H1 (cell line): ENCODE measurements around the gene RPL38. TPM values are rescaled to one million over a fixed set of nuclear protein-coding genes. Genes with fewer than 3 reads are reported as not detected.

ENCODE experiments used
- CTCF ChIA-PET: fragments of 300-600 bp; sonication (Branson Sonifier 250); formaldehyde crosslinking; loops from one replicate; lab custom pipeline; 2021; ENCODE audit not compliant: partially characterized antibody; lab: Charles Lee
- POLR2A ChIA-PET: fragments of 300-600 bp; sonication (Branson Sonifier 250); formaldehyde crosslinking; loops from one replicate; lab custom pipeline; 2021; ENCODE audit warnings: inconsistent platforms; ENCODE audit not compliant: partially characterized antibody; lab: Charles Lee
- DNase-seq, 2 experiments: peaks; one replicate each; pipeline versions ENCODE4 v3.0.0 to v3.0.0-alpha.2; 2010 to 2022; ENCODE audit warnings: low spot score in 2 of 2, low read depth in 1 of 2, mixed read lengths in 1 of 2
- FAIRE-seq: peaks from 2 replicates; lab custom pipeline; 2011; peaks lifted over from hg19 to GRCh38; lab: Jason Lieb, UNC
- H2AFZ ChIP-seq: 2 replicates; pipeline ENCODE4 v1.8.1; 2012; ENCODE audit warnings: low read length, inconsistent platforms
- H2AK5ac ChIP-seq: 2 replicates; pipeline ENCODE4 v1.6.1; 2013; ENCODE audit warnings: low read depth, low read length
- H2BK120ac ChIP-seq: replicated peaks from 2 replicates; pipeline ENCODE3; 2013; ENCODE audit warnings: low read depth, low read length, inconsistent platforms
- H2BK12ac ChIP-seq: 2 replicates; pipeline ENCODE4 v1.6.1; 2013; ENCODE audit warnings: low read depth, low read length
- H2BK15ac ChIP-seq: 2 replicates; pipeline ENCODE4 v1.6.1; 2013; ENCODE audit warnings: low read length
- H2BK20ac ChIP-seq: 2 replicates; pipeline ENCODE4 v1.6.1; 2013; ENCODE audit warnings: low read length
- H2BK5ac ChIP-seq: 2 replicates; pipeline ENCODE4 v1.6.1; 2013; ENCODE audit warnings: low read depth, low read length
- H3K14ac ChIP-seq: 2 replicates; pipeline ENCODE4 v1.6.1; 2013; ENCODE audit warnings: inconsistent platforms; ENCODE audit not compliant: insufficient read length
- H3K18ac ChIP-seq: 2 replicates; pipeline ENCODE4 v1.6.1; 2013; ENCODE audit warnings: low read length; ENCODE audit errors: extremely low read depth
- H3K23ac ChIP-seq: 2 replicates; pipeline ENCODE4 v1.6.1; 2013; ENCODE audit warnings: inconsistent platforms; ENCODE audit not compliant: insufficient read length
- H3K23me2 ChIP-seq: 2 replicates; pipeline ENCODE4 v1.6.1; 2013; ENCODE audit warnings: low read depth, low read length
- H3K27ac ChIP-seq: 2 replicates; pipeline ENCODE4 v1.6.1; 2011; ENCODE audit warnings: low read depth, low read length, inconsistent platforms
- H3K27me3 ChIP-seq, 4 experiments: replicated peaks in 1 of 4; 1 replicate in 1 of 4; 2 replicates in 3 of 4; pipeline versions ENCODE4 v1.6.1 to v1.8.1; 2011 to 2013; ENCODE audit warnings: low read length in 3 of 4, mild to moderate bottlenecking in 3 of 4, inconsistent platforms in 2 of 4, mixed read lengths in 2 of 4, moderate library complexity in 1 of 4; ENCODE audit not compliant: control insufficient read depth in 3 of 4, insufficient read depth in 3 of 4; ENCODE audit errors: extremely low read depth in 1 of 4
- H3K36me3 ChIP-seq, 4 experiments: 2 replicates each; pipeline versions ENCODE4 v1.6.1 to v1.8.1; 2011 to 2013; ENCODE audit warnings: mild to moderate bottlenecking in 4 of 4, low read length in 3 of 4, moderate library complexity in 2 of 4, control low read depth in 1 of 4, inconsistent platforms in 1 of 4; ENCODE audit not compliant: insufficient read depth in 4 of 4, control insufficient read depth in 2 of 4
- H3K4ac ChIP-seq: replicated peaks from 2 replicates; pipeline ENCODE3; 2013; ENCODE audit warnings: low read length, low read depth, mixed read lengths, inconsistent platforms; ENCODE audit not compliant: insufficient read length
- H3K4me1 ChIP-seq, 4 experiments: replicated peaks in 1 of 4; 1 replicate in 1 of 4; 2 replicates in 3 of 4; pipeline versions ENCODE4 v1.6.1 to v1.8.1; 2011 to 2013; ENCODE audit warnings: low read length in 3 of 4, inconsistent platforms in 2 of 4, mixed read lengths in 1 of 4; ENCODE audit not compliant: insufficient read depth in 4 of 4, control insufficient read depth in 3 of 4
- H3K4me2 ChIP-seq, 2 experiments: 2 replicates each; pipeline versions ENCODE4 v1.6.1 to v1.8.1; 2011 to 2013; ENCODE audit warnings: low read depth in 2 of 2, low read length in 2 of 2, control low read depth in 1 of 2, inconsistent platforms in 1 of 2, mild to moderate bottlenecking in 1 of 2; ENCODE audit not compliant: insufficient read depth in 1 of 2
- H3K4me3 ChIP-seq, 4 experiments: fragments of 200-600, 300-600 bp in 1 of 4; sonication (generic), shearing (Covaris generic), sonication (Bioruptor Twin) in 1 of 4; 2 replicates each; pipeline versions ENCODE4 v1.5.1 to v1.8.1; 2011 to 2016; ENCODE audit warnings: low read length in 4 of 4, low read depth in 3 of 4, control low read depth in 2 of 4, inconsistent platforms in 2 of 4, mild to moderate bottlenecking in 2 of 4, mixed read lengths in 1 of 4, moderate library complexity in 1 of 4; ENCODE audit not compliant: insufficient read depth in 2 of 4; ENCODE audit errors: extremely low read depth in 1 of 4
- H3K56ac ChIP-seq: replicated peaks from 2 replicates; pipeline ENCODE3; 2013; ENCODE audit warnings: low read depth, mild to moderate bottlenecking, mixed read lengths, low read length, inconsistent platforms; ENCODE audit not compliant: insufficient read length
- H3K79me1 ChIP-seq: 2 replicates; pipeline ENCODE4 v1.6.1; 2013; ENCODE audit warnings: low read depth, low read length, control low read depth
- H3K79me2 ChIP-seq, 2 experiments: 2 replicates each; pipeline versions ENCODE4 v1.6.1 to v1.8.1; 2012 to 2013; ENCODE audit warnings: low read length in 2 of 2, mild to moderate bottlenecking in 2 of 2, inconsistent platforms in 1 of 2; ENCODE audit not compliant: insufficient read depth in 2 of 2, control insufficient read depth in 1 of 2
- H3K9ac ChIP-seq, 4 experiments: replicated peaks in 1 of 4; 1 replicate in 1 of 4; 2 replicates in 3 of 4; pipeline versions ENCODE4 v1.6.1 to v1.8.1; 2011 to 2013; ENCODE audit warnings: low read depth in 3 of 4, low read length in 3 of 4, control low read depth in 2 of 4, mild to moderate bottlenecking in 2 of 4, moderate library complexity in 2 of 4, inconsistent platforms in 1 of 4; ENCODE audit errors: extremely low read depth in 1 of 4
- H3K9me3 ChIP-seq, 2 experiments: 2 replicates each; pipeline versions ENCODE4 v1.6.1 to v1.8.1; 2012 to 2013; ENCODE audit warnings: mild to moderate bottlenecking in 2 of 2, moderate library complexity in 2 of 2, control low read depth in 1 of 2, inconsistent platforms in 1 of 2, low read depth in 1 of 2, low read length in 1 of 2, mixed read lengths in 1 of 2; ENCODE audit not compliant: insufficient read depth in 2 of 2
- H4K20me1 ChIP-seq, 2 experiments: replicated peaks in 1 of 2; 2 replicates each; pipeline versions ENCODE3 to v1.8.1; 2011 to 2013; ENCODE audit warnings: inconsistent platforms in 2 of 2, low read length in 2 of 2, mild to moderate bottlenecking in 1 of 2; ENCODE audit not compliant: insufficient read depth in 2 of 2, control insufficient read depth in 1 of 2
- H4K5ac ChIP-seq: 2 replicates; pipeline ENCODE4 v1.6.1; 2013; ENCODE audit warnings: low read length, low read depth, mixed read lengths, inconsistent platforms; ENCODE audit not compliant: insufficient read length
- H4K8ac ChIP-seq: 2 replicates; pipeline ENCODE4 v1.8.0; 2013; ENCODE audit warnings: mild to moderate bottlenecking, moderate library complexity, low read length, inconsistent platforms; ENCODE audit not compliant: insufficient read depth; ENCODE audit errors: extremely low read depth
- H4K91ac ChIP-seq: replicated peaks from 2 replicates; pipeline ENCODE3; 2013; ENCODE audit warnings: low read length, mixed read lengths, inconsistent platforms; ENCODE audit not compliant: insufficient read length
- CBX5 ChIP-seq: fragments of 300-800, 300-1000 bp; sonication (generic); IDR thresholded peaks from 2 replicates; pipeline ENCODE4 v1.7.1; 2016; ENCODE audit warnings: antibody characterized with exemption, low read length, low read depth
- CBX8 ChIP-seq: fragments of 300-800, 300-1000 bp; sonication (generic); IDR thresholded peaks from 2 replicates; pipeline ENCODE4 v1.7.1; 2016; ENCODE audit warnings: low read depth, low read length, borderline replicate concordance
- EP300 ChIP-seq, 2 experiments: IDR thresholded peaks; 1 replicate in 1 of 2; 2 replicates in 1 of 2; pipeline ENCODE4 v1.6.1; 2011 to 2012; ENCODE audit warnings: low read depth in 2 of 2, low read length in 2 of 2, mild to moderate bottlenecking in 2 of 2, borderline replicate concordance in 1 of 2, inconsistent platforms in 1 of 2, moderate library complexity in 1 of 2
- FOSL1 ChIP-seq: IDR thresholded peaks from 2 replicates; pipeline ENCODE4 v1.6.1; 2011; ENCODE audit warnings: mild to moderate bottlenecking, low read depth, low read length, moderate library complexity; ENCODE audit not compliant: insufficient read depth
- KDM1A ChIP-seq: fragments of 200-600, 300-600 bp; sonication (generic); IDR thresholded peaks from 2 replicates; pipeline ENCODE4 v1.7.1; 2016; ENCODE audit warnings: mild to moderate bottlenecking, low read length, borderline replicate concordance
- KDM4A ChIP-seq: IDR thresholded peaks from one replicate; pipeline ENCODE4 v1.7.1; 2012; ENCODE audit warnings: low read depth, mild to moderate bottlenecking, moderate library complexity, low read length, inconsistent platforms; ENCODE audit not compliant: severe bottlenecking
- NANOG ChIP-seq: IDR thresholded peaks from 2 replicates; pipeline ENCODE4 v1.6.1; 2011; ENCODE audit warnings: low read length, low read depth, mild to moderate bottlenecking, inconsistent platforms; ENCODE audit not compliant: insufficient read depth, poor library complexity, severe bottlenecking
- RXRA ChIP-seq: IDR thresholded peaks from 2 replicates; pipeline ENCODE4 v1.6.1; 2011; ENCODE audit warnings: low read depth, mild to moderate bottlenecking, low read length, moderate library complexity; ENCODE audit not compliant: insufficient read depth
- ZNF274 ChIP-seq: IDR thresholded peaks from 2 replicates; pipeline ENCODE4 v1.7.0; 2012; ENCODE audit warnings: low read length, borderline replicate concordance; ENCODE audit errors: extremely low read depth
- WGBS, 2 experiments: shearing (Covaris generic) in 1 of 2; methylation state at CpG; one replicate each; pipeline versions ENCODE4 v1.1.6 to v1.1.7; 2013 to 2015; ENCODE audit warnings: low lambda C conversion rate in 2 of 2, mixed read lengths in 2 of 2, inconsistent platforms in 1 of 2, low coverage in 1 of 2, missing lambda C conversion rate in 1 of 2; ENCODE audit not compliant: insufficient replicate concordance in 2 of 2, insufficient coverage in 1 of 2, insufficient read length in 1 of 2; ENCODE audit errors: extremely low coverage in 1 of 2, missing lambda C conversion rate in 1 of 2; 5-methylcytosine and 5-hydroxymethylcytosine counted together
- polyA plus RNA-seq, 7 experiments: library from polyadenylated mRNA; depleted of rRNA in 3 of 7; stranded (reverse) in 5 of 7; unstranded in 2 of 7; fragments of >200 nt in 5 of 7; fragments of 200-250 nt in 2 of 7; gene quantifications; 1 replicate in 5 of 7; 2 replicates in 1 of 7; 4 replicates in 1 of 7; pipeline versions ENCODE4 v1.2.1 to v1.2.3, GENCODE V29; 2011 to 2013; ENCODE audit warnings: missing spikeins in 2 of 7, mixed read lengths in 2 of 7
- total RNA-seq: library from RNA; stranded (reverse); fragmentation: NEBNext Ultra II Directional; extraction: Animal tissue kit (Norgen Biotek cat#: 25700); gene quantifications from 2 replicates; pipeline ENCODE4 v1.2.1, GENCODE V29; 2021
- TF ChIP-seq, protein P1 (sequence below): IDR thresholded peaks from 2 replicates; pipeline ENCODE4 v1.6.1; 2012; ENCODE audit warnings: inconsistent platforms
- TF ChIP-seq, protein P2 (sequence below): IDR thresholded peaks from 2 replicates; pipeline ENCODE4 v1.6.1; 2011; ENCODE audit warnings: low read depth, mild to moderate bottlenecking, low read length; ENCODE audit not compliant: insufficient read depth

RPL38 gene
- total and polyA plus RNA-seq, 2 of the 8 experiments (the other 6 are each of a cell fraction or from before 2014, with no cell fraction given), result 412 to 1,195 TPM

DNA sequence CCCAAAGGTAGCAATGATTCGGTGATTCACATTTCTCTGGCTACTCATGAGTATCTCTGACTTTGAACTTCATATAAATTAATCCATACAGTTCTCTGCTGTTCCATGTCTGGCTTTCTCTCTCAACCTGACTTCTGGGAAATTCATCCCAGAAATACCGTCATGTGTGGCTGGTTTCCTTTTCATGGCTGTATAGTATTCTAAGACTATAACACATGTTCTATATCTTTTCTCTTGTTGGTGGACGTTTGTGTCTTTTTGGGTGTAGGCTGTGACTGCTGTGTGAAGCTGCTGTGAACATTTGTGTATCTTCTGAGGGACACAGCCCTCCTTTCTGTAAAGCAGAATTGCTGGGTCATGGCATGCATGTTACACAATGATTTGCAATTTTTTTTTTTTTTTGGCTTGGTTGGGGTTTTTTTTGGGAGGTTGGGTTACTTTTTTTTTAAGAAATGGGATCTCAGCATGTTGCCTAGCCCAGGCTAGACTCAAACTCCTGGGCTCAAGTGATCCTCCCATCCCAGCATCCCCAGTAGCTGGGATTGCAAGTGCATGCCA, 16.2 kb downstream of the RPL38 start:
- Histone ChIP-seq H2BK20ac (no peak overlapping the region), H3K23ac (no peak overlapping the region), H3K79me2 (no peaks in the 10 kb centered on the region), H3K27ac (no peak overlapping the region), H3K18ac (no peak overlapping the region), H3K79me1 (no peaks in the 10 kb centered on the region; the same call in 1 of the 2 replicates), H3K4me3 (no peak overlapping the region), H4K8ac (no peak overlapping the region), H3K23me2 (no peaks in the 10 kb centered on the region), H3K9ac (no peak overlapping the region), H2BK15ac (no peak overlapping the region), H3K9me3 (no peaks in the 10 kb centered on the region), H2BK12ac (no peak overlapping the region), H2AK5ac (no peak overlapping the region), H3K56ac (no peak overlapping the region), H3K36me3 (no peaks in the 10 kb centered on the region), H2AFZ (no peak overlapping the region), H3K4me1 (0 out of 7 replicates have a peak, but pooled peaks cover 0 to 2% (median 0%) of the 10 kb centered on the region in 4 experiments), H4K5ac (no peak overlapping the region), H3K14ac (no peak overlapping the region), H4K20me1 (peaks cover 0 to 1% of the 10 kb centered on the region in 2 experiments), H3K4me2 (no peak overlapping the region), H4K91ac (no peak overlapping the region), H3K4ac (no peak overlapping the region), H2BK5ac (no peak overlapping the region), H3K27me3 (no peaks in the 10 kb centered on the region), H2BK120ac (no peak overlapping the region)
- DNase-seq (no peak), FAIRE-seq (no peak)
- 75% methylated on average over 3 of the region's 3 CpGs; no CpG with 5 or more reads in 1 of the 2 experiments for WGBS, 2 experiments
- POLR2A ChIA-PET, result interaction anchor here (0.7 to 1.0 kb wide), 2 partner anchors 307 to 374 kb away, joined by 3 read pairs; no protein-coding TSS in a partner anchor
- CTCF ChIA-PET, result interaction anchor here (0.8 to 1.5 kb wide), 5 partner anchors 12 to 65 kb away, joined by 3 to 6 read pairs (median 3); no protein-coding TSS in a partner anchor
- no peak for TF ChIP-seq EP300 (IDR thresholded peaks at IDR 0.05; ENCODE audit: borderline replicate concordance in 1 of 2, low read depth in 2 of 2, low read length in 2 of 2)
- TF ChIP-seq, protein P1, sequence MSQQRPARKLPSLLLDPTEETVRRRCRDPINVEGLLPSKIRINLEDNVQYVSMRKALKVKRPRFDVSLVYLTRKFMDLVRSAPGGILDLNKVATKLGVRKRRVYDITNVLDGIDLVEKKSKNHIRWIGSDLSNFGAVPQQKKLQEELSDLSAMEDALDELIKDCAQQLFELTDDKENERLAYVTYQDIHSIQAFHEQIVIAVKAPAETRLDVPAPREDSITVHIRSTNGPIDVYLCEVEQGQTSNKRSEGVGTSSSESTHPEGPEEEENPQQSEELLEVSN, result no peak
- TF ChIP-seq RXRA, result no peak
- TF ChIP-seq, protein P2, sequence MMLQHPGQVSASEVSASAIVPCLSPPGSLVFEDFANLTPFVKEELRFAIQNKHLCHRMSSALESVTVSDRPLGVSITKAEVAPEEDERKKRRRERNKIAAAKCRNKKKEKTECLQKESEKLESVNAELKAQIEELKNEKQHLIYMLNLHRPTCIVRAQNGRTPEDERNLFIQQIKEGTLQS, result no peak
- TF ChIP-seq ZNF274, result no peak
- no peak for TF ChIP-seq CBX8
- TF ChIP-seq CBX5, result no peak
- TF ChIP-seq FOSL1, result no peak
- TF ChIP-seq NANOG, result no peak
- TF ChIP-seq KDM4A, result no peak
- no peak for TF ChIP-seq KDM1A
